NCI-H1092 treated with DMSO at 0.1 percent for 48 hours (cell line): ENCODE results near the gene PTHLH.
A peak's percentile ranks its signal among the peaks of the same experiment; 100 is the strongest.

Experiments used
- DNase-seq: peaks from one replicate; lab custom pipeline; 2025; lab: John Stamatoyannopoulos, UW

The PTHLH gene

GRCh38 chr12:27974735-27975221, 2.2 kb upstream of the PTHLH start:
- no peak for DNase-seq

- DNase-seq: no peak
Observed at GRCh38 chr12:27973487-27973890, 956 bp upstream of the PTHLH start.

DNA sequence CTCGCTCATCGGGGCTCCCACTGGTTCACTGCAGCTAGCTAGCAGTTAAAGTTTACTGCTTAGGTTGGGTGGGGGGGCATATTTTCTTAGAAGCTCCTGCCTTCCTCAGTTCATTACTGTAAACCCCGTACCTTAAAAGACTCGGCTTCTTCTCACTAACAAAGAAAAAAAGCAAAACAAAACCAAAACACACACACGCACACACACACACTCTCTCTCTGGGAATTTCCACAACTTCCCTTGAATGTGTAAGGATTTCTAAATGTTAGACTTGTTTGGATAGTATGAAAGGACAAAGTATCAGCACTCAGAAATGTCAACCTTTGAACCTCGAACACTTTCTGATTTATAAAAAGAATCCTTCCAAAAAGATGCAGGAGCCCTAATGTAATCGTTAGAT, 927 bp downstream of the PTHLH start:
- no peak for DNase-seq

- no peak for DNase-seq
Observed at GRCh38 chr12:27971121-27971489, 1.4 kb downstream of the PTHLH start.

DNA sequence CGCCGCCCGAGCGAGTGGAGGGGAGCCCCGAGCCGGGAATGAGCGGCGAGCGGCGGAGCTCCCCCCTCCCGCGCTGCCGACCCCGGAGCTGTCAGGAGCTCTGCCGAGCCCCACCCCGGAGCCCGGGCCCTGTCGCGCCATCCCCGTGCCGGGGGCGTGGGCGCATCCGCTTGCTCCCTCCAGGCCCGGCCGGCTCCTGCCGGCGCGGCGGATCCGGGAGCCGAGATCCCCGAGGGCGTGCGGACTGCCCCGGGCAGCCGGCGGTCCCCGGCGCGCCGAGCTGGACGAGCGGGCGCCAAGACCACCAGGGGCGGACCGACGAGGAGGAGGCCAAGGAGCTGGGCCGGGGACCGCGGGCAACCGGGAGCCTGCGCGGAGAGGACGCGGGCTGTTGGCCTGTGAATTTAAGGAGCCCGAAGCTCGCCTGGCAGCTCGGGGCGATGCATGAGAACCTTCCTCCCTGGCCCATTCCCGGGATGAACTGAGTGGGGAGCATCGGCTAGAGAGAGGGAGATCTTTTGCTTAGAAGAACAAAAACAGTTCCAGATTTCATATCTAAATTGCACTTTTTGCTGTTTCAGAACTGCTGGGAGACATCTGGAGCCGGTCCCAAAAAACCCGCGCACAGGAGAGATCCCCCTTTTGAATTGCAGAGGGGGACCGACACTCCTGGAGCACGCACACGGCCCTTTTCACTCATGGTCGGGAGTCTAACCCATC, 2.0 kb downstream of the PTHLH start:
- DNase-seq: no peak

DNA sequence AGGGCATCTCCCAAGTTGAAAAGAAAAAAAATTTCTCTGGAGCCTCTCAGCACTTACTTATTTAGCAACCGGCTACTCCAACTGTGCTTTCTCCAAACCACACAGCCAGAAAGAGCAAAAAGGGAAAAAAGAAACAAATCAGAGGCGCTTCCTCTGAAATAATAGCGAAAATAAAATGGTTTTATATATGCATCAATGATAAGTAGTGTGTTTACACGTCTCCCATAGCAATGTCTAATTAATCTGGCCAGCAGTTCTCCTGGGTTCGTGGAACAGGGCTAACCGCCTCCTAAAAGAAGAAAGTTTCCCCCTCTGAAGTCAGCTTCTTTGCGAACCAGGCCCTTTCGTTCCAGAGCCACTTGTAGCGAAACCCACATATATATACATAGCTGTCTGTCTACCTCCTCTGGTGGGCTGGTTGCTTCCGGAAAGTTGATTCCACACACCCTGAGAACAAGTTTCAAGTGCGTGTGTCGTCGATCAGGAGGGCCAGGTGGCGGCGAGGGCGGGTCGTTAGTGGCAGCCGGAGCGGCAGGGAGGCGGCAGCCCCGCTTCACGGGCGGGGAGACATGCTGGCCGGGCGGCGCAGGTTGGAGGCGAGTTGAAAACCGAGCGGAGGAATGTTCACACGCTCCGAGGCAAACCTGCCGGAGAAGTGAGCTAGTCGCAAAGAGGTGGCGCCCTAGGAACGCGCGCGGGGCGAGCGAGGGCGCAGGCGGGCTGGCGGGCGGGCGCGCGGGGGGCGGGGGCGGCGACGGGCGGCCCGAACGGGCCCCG, 2.7 kb downstream of the PTHLH start:
- no peak for DNase-seq

DNA sequence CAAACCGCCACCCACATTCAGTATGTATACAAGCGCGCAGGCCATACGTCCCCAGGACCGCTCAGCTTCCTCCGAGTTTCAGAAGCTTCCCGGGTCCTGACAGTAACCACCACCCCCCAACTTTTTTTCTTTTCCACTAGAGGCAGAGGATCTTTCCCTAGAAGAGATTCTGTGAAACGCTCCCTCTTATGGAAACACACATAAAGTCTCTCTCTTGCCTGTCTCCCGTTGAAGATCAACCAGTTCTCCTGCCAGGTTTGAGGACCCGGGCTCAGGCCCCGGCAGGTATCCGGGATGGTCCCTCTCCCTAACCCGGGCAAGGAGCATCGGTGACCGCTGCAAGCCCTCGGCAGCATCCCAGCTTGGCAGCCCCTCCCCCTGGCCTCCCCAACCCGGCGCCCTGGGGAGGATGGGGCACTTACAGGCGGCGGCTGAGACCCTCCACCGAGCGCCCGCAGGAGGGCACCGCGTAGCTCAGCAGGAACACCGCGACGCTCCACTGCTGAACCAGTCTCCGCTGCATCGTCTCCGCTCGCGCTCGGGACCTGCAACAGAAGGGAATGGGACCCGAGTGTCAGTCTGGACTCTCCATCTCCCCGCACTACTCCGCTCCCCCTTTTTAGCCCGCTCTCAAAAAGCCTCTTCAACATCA, 3.4 kb downstream of the PTHLH start:
- DNase-seq: no peak

DNA sequence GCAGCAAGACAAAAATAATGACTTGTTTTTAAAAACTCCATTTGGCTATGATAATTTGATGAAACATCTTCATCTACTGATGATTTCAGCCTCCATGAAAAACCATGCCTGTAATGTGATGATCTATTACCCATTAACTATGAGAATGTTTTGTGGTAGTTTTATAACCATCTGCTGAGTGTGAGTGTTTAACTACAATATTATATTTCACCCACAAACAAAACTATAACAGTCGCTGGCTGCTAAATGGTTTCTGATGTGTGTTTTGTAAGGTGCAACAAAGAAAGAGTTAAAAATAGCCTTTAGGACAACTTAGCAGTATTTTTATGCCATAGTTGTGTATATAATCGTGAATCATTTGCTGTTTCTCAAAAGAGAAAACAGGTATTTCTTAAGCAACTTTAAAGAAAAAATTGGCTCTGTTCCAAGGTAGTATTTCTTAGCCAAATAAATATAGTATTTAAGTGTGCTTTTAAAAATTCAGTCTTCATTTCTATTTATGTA, 4.9 kb downstream of the PTHLH start:
- DNase-seq: no peak

DNA sequence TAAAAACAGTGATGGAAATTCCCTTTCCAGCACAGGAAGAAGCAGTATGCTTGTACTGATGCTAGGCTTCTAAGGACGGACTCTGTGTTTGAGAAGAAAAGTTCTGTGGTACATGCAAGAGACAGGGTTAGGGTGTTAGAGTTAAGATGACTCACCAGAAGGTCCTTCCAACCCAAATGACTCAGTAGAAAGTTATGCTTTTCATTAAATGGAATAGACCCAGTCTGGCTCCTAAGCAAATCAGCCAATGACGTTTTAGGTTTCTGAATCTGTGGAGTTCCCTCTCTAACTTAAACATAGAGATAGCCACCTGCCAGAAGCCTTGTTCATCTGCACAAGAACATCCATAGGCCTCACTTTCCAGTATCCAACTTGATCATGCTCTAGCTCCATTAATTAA, 5.7 kb downstream of the PTHLH start:
- no peak for DNase-seq

GRCh38 chr12:27965966-27966365, 6.6 kb downstream of the PTHLH start:
- DNase-seq: no peak

DNA sequence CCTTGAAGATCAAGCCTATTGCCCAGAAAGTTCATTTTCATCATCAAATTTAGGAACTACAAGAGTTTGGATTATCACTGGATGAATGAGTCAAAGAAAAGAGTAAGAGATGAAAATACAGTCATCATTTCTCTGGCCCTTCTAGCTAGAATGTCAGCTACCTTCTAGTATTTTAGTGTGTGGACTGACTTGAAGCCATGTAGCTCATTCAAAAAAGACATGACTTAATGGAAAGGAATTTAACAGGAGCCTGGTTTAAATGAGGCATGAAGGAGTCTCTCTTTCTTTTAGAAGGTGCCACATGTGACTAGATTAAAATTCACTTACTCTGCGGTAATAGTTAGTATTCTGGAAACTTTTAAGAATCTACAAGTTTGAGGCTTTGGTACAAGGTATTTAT, 7.1 kb downstream of the PTHLH start:
- no peak for DNase-seq

GRCh38 chr12:27964123-27964522, 8.4 kb downstream of the PTHLH start:
- DNase-seq: no peak

DNA sequence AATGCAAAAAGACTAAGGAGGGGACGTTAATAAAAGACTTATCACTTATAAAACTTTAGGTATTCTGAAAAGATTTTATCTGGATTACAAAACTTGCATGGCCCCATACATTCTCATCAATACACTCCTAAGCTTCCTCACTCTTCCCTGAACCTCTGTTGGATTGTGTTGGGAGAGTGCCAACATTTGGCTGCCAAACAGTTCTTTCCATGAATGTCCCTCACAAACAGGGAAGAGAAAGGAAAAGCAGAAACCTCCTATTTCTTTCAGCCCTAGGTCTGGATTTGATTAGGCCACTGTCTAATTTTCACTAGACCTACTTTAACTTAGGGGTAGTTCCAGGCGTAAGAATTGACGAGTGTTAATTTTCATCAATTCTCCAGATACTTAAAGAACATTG, 11.7 kb downstream of the PTHLH start:
- no peak for DNase-seq

DNA sequence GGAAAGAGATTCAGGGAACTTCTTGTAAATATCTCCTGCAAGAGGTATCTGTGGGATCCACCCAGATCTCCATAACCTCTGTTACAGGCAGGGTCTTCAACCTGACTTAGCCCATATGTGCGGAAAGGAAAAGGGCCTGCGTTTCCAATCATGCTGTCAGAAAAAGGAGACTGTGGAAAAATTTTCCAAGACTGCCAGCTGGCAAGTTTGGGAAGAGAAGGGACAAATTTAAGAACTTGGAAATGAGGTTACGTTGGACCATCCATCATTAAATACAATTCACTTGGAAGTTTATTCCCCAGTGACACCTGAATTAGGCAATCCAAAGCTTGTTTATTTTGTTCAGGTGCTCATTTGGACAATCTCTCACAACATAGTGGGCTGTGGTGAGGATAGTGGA, 13.9 kb downstream of the PTHLH start:
- no peak for DNase-seq

DNA sequence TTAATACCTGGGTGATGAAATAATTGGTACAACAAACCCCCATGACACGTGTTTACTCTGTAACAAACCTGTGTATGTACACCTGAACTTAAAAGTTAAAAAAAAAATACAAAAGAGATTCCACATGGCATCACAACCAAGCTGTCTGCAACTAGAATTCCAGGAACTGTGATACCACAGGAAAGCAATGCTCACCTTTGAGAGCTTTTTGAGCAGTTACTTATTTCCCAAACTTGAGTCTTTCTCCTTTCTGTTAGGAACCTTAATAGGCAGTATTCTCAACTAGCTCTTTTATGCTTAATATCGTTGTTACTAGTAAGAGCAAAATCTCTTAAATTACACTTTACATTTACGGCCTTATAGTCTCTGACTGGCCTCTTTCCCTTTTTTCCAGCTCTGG, 15.2 kb downstream of the PTHLH start:
- no peak for DNase-seq

GRCh38 chr12:27953817-27954216, 18.7 kb downstream of the PTHLH start:
- no peak for DNase-seq

DNA sequence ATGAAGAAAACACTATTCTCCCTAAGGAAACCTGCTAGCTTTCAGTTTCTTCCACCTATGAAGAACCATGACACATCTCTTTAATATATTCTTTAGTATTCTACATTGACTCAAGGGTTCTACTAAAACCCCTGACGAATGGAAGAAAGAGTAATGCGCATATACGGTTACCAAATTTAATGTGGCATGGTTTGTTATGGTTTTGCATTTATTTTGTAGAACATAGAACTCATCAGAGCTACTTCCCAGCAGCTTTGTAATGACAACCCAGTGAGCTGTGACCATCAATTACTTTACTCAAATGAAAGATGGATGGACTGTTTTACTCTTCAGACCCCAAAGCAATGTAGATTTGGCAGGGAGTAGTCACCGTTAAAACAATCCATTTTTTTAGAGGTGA, 19.2 kb downstream of the PTHLH start:
- no peak for DNase-seq

DNA sequence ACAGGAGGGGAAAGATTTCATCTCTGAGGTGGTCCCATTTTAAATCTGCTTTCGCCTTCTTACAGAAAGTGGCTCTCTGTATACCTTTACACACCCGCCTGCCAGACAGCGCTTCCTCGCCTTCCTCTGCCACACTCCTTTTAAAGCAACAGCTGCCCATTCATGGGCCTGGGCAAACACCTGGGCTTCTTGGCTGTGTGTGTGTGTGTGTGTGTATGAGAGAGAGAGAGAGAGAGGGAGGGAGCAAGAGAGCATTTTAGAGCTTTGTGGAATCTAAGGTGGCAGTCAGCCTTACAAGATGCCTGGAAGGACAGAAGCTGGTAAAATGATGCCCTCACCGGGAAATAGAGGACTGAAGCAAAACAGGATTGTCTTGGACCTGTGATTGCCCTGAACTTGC, 20.0 kb downstream of the PTHLH start:
- no peak for DNase-seq

DNA sequence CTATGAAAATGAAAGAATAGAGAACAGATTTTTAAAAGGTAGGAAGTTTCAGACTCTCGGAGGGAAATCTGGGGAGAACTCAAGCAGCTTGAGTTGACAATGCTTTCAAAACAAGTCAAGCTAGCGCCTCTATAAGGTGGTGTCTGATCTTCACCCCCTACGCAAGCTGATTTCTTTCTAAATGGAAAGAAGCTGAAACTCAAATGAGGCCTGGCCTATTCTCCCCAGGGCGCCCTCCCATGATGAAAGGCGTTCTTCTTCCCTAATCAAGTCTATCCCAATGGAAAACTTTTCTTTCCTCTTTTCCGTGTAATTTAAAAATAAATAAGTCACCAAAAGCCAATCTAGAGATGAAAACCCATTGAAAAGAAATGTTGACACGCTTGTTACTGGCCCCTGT, 20.6 kb downstream of the PTHLH start:
- no peak for DNase-seq

DNA sequence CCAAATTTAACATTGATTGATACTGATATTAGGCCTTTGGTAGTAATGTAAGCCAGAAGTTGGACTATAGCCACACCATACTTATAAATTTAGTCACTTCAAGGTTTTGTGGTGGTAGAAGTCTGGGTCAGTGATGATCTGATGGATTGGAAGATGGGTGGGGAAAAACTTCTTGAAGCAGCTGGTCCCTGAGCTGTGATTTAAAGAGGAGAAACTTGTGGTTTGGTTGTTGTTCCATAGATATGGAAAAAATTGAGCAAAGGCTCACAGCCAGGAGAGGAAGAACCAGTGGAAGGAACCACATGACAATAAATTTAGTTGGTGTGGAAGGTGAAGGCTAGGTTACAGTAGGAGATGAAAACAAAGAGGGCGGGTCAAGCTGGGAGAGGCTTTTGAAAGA, 26.1 kb downstream of the PTHLH start:
- no peak for DNase-seq

DNA sequence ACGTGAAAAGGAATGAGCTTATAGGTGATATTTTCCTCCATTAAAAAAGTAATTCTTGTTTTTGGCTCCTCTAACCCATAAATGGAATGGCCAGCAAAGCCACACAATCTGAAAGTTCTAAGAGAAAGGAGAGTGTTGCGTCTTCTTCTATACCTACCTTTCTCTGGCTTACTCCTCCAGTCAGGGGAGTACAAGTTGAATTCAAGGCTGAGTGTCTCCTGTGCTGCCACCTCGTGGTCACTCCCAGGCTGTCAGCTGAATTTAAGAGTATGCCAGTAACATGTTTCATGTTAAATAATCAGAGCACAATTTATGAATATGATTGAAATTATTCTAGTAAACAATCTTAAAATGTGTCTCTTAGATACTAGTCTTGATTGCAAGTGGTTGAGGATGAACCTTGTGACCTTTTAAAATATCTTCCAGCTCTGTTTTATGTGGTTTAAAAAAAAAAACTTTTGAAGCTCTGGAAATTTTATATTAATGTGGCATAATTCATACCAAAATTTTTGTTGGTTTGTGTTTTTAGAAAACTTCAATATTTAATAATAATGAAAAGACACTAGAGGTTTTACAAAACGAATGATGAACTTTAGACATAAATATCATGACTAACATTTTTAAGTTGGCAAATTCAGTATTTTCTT, 31.7 kb downstream of the PTHLH start:
- DNase-seq: peak; percentile 64

GRCh38 chr12:27940245-27940644, 32.3 kb downstream of the PTHLH start:
- DNase-seq: no peak
